HG03565 (cell line): ENCODE measurements around the gene KRTAP19-8.

Experiments used
- ATAC-seq: cut with Tn5 transposase; IDR thresholded peaks from one replicate; pipeline ENCODE4 v1.9.1; 2021; ENCODE audit warnings: mild to moderate bottlenecking, moderate library complexity; ENCODE audit not compliant: unreplicated experiment

Gene KRTAP19-8

GRCh38 chr21:31038376-31038775 is at the start of gene KRTAP19-8:
Gene KRTAP19-8, minus strand, starts transcription at chr21:31038476. Its CDS starts 33 bp downstream, at chr21:31038443.
- no peak for ATAC-seq

- no peak for ATAC-seq
These were observed 49.6 kb upstream of the KRTAP19-8 start for GRCh38 chr21:31087639-31088473.

GRCh38 chr21:31084689-31085088 is 46.4 kb upstream of the KRTAP19-8 start:
- ATAC-seq, result no peak

- ATAC-seq, result peak; percentile 81
These were observed 40.5 kb upstream of the KRTAP19-8 start for GRCh38 chr21:31078796-31079195.

GRCh38 chr21:31078216-31078615 is 39.9 kb upstream of the KRTAP19-8 start:
- peak; percentile 5 for ATAC-seq

GRCh38 chr21:31075848-31076247 is 37.6 kb upstream of the KRTAP19-8 start:
- ATAC-seq, result no peak

GRCh38 chr21:31072533-31072932 is 34.3 kb upstream of the KRTAP19-8 start:
- ATAC-seq, result no peak

- peak; percentile 97 for ATAC-seq
These were observed 26.5 kb upstream of the KRTAP19-8 start for GRCh38 chr21:31064803-31065202.

GRCh38 chr21:31052489-31053142 is 14.3 kb upstream of the KRTAP19-8 start:
- ATAC-seq, result no peak

GRCh38 chr21:31050577-31051157 is 12.4 kb upstream of the KRTAP19-8 start:
- no peak for ATAC-seq

GRCh38 chr21:31045841-31046240 is 7.6 kb upstream of the KRTAP19-8 start:
- ATAC-seq, result no peak

GRCh38 chr21:31043471-31043870 is 5.2 kb upstream of the KRTAP19-8 start:
- ATAC-seq, result no peak

- ATAC-seq, result peak; percentile 32
These were observed 3.8 kb upstream of the KRTAP19-8 start for GRCh38 chr21:31042080-31042464.

- peak; percentile 56 for ATAC-seq
These were observed 3.2 kb upstream of the KRTAP19-8 start for GRCh38 chr21:31041295-31042079.

- ATAC-seq, result no peak
These were observed 3.9 kb downstream of the KRTAP19-8 start for GRCh38 chr21:31034378-31034777.

GRCh38 chr21:31030367-31031106 is 7.7 kb downstream of the KRTAP19-8 start:
- peak; percentile 86 for ATAC-seq

GRCh38 chr21:31023680-31024079 is 14.6 kb downstream of the KRTAP19-8 start:
- ATAC-seq, result no peak

- no peak for ATAC-seq
These were observed 16.0 kb downstream of the KRTAP19-8 start for GRCh38 chr21:31022306-31022705.

- no peak for ATAC-seq
These were observed 20.0 kb downstream of the KRTAP19-8 start for GRCh38 chr21:31018232-31018631.

- no peak for ATAC-seq
These were observed 23.4 kb downstream of the KRTAP19-8 start for GRCh38 chr21:31014891-31015290.
